GM12874 (cell line): ENCODE results near the gene MED8.

Source experiments
- TF ChIP-seq, protein P1 (sequence below): IDR thresholded peaks from 2 replicates; pipeline ENCODE4 v1.5.1; 2011; ENCODE audit warnings: low read depth, mild to moderate bottlenecking, control low read depth, low read length, moderate library complexity; ENCODE audit not compliant: insufficient read depth

MED8 gene

DNA sequence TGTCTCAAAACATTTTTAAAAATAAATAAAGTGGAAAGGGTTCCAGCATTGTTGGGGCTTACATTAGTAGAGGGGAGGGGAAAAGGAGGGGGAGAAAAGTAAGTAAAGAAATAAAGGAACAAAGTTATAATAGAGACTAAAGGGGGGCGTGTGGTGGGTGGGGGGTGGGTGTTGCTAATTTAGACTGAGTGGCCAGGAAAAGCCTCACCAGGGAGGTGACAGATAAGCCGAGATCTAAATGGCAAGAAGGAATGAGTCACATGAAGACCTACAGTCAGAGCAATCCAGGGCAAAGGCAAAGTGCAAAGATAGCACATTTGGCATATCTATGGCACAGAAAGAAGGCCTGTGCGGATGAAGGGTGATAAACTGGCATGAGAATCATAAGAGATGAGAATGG, 44.5 kb downstream of the MED8 start:
- TF ChIP-seq, protein P1, sequence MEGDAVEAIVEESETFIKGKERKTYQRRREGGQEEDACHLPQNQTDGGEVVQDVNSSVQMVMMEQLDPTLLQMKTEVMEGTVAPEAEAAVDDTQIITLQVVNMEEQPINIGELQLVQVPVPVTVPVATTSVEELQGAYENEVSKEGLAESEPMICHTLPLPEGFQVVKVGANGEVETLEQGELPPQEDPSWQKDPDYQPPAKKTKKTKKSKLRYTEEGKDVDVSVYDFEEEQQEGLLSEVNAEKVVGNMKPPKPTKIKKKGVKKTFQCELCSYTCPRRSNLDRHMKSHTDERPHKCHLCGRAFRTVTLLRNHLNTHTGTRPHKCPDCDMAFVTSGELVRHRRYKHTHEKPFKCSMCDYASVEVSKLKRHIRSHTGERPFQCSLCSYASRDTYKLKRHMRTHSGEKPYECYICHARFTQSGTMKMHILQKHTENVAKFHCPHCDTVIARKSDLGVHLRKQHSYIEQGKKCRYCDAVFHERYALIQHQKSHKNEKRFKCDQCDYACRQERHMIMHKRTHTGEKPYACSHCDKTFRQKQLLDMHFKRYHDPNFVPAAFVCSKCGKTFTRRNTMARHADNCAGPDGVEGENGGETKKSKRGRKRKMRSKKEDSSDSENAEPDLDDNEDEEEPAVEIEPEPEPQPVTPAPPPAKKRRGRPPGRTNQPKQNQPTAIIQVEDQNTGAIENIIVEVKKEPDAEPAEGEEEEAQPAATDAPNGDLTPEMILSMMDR = no peak

DNA sequence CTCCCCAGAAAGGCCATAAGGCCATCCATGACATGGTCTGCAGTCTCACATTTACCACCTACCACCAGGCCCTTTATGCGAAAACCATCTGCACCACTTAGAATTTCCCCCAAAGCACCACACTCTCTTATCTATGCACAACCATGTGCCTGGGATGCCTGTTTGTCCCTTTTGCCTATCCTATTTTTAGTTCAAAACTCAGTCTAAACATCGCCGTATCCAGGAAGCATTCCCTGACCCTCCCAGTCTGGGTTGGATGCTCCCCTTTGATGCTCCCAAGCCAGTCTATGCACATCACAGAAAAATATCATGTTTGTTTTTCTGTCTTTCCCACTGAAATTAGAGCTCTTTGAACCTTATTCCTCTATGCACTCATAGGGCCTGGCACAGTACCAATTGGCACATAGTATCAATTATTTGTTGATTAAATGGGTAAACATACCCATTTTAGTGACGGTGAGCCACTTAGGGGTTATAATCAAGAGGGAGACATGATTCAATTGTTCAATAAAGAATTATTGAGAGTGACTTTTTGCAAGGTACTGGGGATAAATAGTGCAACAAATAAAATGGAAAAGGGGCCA, 45.2 kb downstream of the MED8 start:
- TF ChIP-seq, protein P1 = no peak

DNA sequence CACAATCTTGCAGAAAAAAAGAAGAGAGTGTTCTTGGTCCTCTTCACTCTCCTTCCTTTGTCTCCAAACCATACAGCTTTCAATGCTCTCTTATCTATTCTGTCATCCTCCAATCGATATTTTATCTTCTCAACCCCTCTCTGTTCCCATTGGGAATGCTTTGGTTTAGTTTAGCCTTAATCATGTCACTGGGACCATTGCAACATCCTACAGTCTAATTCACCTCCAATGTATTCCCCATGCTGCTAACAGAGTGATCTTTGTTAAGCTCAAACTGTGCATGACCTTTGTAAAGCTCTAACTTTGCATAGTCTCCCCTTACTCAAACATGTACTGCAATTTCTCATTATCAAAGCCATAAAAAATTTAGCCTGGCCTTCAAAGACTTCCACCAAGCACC, 49.0 kb downstream of the MED8 start:
- TF ChIP-seq, protein P1 = no peak

DNA sequence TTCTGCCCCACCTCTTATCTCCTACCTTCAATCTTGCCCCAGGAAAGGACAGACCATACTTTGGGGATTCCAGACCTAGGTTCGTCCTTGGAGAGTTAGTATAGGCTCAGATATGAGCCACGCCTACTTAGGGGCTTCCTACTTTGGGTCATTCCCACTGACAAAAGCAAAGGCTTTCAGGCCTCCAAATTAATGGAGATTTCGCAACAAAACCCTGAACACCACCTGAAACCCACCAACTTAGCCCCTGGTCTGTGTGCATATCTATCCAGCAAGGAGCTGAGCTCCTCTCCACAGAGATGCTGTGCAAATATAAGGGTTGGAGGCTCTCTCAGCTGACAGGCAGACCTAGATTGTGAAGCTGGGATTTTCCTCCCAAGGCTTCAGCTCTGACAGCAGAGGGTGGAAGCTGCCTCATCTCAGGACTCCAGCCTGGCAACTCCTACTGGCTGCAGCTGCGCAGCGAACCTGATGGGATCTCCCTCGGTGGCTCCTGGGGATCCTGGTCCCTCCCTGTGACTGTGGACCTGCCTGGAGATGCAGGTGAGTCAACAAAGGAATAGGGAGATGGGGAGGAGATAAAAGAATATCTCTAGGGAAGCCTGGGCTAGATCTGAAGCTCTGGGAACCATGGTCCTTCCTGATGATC, 49.9 kb downstream of the MED8 start:
- TF ChIP-seq, protein P1 = no peak

DNA sequence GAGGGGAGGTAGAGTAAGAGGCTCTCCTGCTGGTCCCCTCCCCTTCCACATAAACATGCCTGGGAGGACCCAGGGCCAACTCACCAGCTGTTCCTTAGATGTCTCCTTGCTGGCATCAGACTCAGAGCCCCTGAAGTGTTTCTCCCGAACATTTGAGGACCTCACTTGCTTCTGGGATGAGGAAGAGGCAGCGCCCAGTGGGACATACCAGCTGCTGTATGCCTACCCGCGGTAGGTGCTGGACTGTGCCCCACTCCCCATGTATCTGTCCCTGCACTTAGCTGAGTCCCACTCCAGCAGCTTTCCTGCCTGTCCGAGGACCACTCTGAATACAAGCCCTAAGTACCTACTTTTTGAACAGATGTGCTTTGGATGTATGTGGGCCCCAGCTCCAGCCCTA, 51.6 kb downstream of the MED8 start:
- TF ChIP-seq, protein P1 = no peak

DNA sequence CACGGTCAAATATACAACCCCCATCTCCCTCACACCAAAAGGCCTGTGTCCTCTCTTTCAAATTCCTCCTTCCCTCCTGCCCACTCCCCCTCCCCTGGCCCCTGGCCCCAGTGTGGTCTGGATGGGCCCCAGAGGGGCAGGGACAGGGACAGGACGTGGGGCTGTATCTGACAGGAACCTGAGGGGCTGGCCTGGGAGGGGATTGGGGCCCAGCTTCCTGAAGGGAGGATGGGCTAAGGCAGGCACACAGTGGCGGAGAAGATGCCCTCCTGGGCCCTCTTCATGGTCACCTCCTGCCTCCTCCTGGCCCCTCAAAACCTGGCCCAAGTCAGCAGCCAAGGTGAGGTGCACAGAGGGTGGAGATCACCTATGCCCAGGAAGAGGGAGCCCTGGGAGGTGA, 52.0 kb downstream of the MED8 start, which contains the start of gene MPL:
Gene MPL, plus strand, starts transcription at position 231 of the 400 bp plus-strand sequence. Its CDS starts 31 bp downstream, at position 262.
- TF ChIP-seq, protein P1 = no peak

DNA sequence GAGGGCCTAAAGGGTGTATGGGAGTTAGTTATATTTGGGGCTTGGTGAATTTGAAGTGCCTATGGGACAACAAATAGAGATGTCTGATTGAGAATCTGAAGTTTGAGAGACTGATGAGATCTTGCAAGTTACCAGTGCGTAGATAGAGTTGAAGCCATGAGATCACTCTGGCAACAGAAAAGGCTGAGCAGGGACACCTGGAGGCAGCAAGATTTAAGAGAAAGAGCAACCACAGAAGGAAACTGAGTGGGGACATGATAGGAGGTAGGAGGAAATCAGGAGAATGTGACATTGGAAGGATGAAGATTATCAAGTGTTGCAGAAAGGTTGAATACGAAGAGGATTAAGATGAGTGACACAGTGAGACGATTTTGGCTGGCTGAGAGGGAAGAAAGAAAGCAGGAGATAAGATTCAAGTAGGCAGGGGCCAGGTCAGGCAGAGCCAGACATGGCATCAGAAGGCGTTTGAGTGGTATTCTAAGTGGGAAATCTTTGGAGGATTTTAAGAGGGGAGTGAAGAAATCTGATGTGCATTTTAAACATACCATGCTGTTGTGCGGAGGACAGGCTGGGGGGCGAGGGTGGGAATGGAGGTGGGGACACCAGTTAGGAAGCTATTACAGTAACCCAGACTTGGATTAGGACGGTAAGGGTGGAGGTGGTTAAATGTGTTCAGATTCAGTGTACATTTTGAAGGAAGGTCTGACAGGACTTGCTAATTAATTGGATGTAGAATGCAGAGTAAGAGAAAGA, 55.0 kb downstream of the MED8 start:
- TF ChIP-seq, protein P1 = no peak
